Tibial nerve (tissue), 4 donors: Measurements from ENCODE around the gene RB1.

Experiments
- CTCF ChIP-seq, 5 experiments: fragments of 200-600 bp in 3 of 5; fragments of 450-650 bp in 2 of 5; sonication (generic) in 3 of 5; IDR thresholded peaks; one replicate each; pipeline ENCODE4 v1.5.1; 2016 to 2019; ENCODE audit warnings: antibody characterized with exemption in 5 of 5, mild to moderate bottlenecking in 3 of 5, moderate library complexity in 2 of 5
- EP300 ChIP-seq, 2 donors: sonication (generic); formaldehyde crosslinking; IDR thresholded peaks; one replicate each; pipeline ENCODE4 v1.6.1; 2017; ENCODE audit warnings: antibody characterized with exemption in 2 of 2, mild to moderate bottlenecking in 1 of 2
- POLR2A ChIP-seq, 2 donors: fragments of 450-650 bp; IDR thresholded peaks; one replicate each; pipeline ENCODE4 v1.6.1; 2017; ENCODE audit warnings: antibody characterized with exemption in 2 of 2, mild to moderate bottlenecking in 2 of 2, moderate library complexity in 2 of 2

GRCh38 chr13:48492470-48493065 is 189.0 kb downstream of the RB1 start:
- no peak for TF ChIP-seq CTCF (IDR thresholded peaks at IDR 0.05)
- TF ChIP-seq POLR2A (IDR thresholded peaks at IDR 0.05) = no peak
- peak; percentile 21 to 88 for TF ChIP-seq EP300 (IDR thresholded peaks at IDR 0.05)
